Lower leg skin (tissue), 4 donors: Measurements from ENCODE around the gene TBC1D21. TPM values are rescaled to one million over a fixed set of nuclear protein-coding genes. Genes with fewer than 3 reads are reported as not detected.

Experiments
- DNase-seq, 2 donors: peaks; one replicate each; pipeline ENCODE4 v3.0.0-alpha.2; 2019; ENCODE audit warnings: low spot score in 2 of 2
- H3K4me3 ChIP-seq: fragments of 200-600 bp; sonication (generic); 2 replicates; pipeline ENCODE4 v1.5.1; 2017; ENCODE audit warnings: mild to moderate bottlenecking, low read depth; ENCODE audit not compliant: poor library complexity, severe bottlenecking
- POLR2A ChIP-seq, 2 donors: fragments of 450-650 bp; IDR thresholded peaks; one replicate each; pipeline ENCODE4 v1.6.1; 2016 to 2017; ENCODE audit warnings: antibody characterized with exemption in 2 of 2, mild to moderate bottlenecking in 1 of 2, moderate library complexity in 1 of 2
- WGBS, 2 donors: methylation state at CpG; one replicate each; pipeline ENCODE4 v1.1.5; 2018; 5-methylcytosine and 5-hydroxymethylcytosine counted together
- intact Hi-C: fragments of 100-400 bp; cut with DNase I; formaldehyde crosslinking; loops from one replicate; pipeline ENCODE4 v1.15.0; 2023; ENCODE audit warnings: low total_unique reads
- total RNA-seq, 4 donors: library from RNA; depleted of rRNA; stranded (reverse); fragments of >200 nt; gene quantifications; one replicate each; pipeline ENCODE4 v1.1.0, GENCODE V29; 2016
- TF ChIP-seq, protein P1 (sequence below), 3 donors: fragments of 450-650 bp; IDR thresholded peaks; one replicate each; pipeline ENCODE4 v1.5.1; 2016; ENCODE audit warnings: antibody characterized with exemption in 3 of 3, mild to moderate bottlenecking in 3 of 3, moderate library complexity in 2 of 3

Gene TBC1D21
- total RNA-seq, 4 donors from 2014 or later: not detected

DNA sequence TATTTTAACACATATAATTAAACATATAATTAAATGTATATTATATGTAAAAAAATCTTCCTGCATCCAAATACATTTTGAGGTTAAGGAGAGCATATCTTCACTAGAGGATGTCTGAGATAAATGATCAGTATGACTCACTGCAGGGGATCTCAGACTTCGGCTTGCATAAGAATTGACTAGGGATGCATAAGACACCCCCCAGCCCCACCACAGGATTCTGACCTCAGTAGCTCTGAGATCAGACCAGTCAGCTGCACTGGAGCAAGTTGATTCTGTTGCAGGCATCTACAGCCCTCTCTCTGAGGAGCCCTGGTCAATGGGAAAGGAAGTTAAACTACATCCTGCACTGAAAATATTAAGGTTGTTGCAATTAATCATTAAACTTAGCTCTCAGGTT lies 29.0 kb upstream of the TBC1D21 start:
- 44 to 69% methylated on average over 1 of the region's 1 CpG for WGBS, 2 donors
- TF ChIP-seq, protein P1, sequence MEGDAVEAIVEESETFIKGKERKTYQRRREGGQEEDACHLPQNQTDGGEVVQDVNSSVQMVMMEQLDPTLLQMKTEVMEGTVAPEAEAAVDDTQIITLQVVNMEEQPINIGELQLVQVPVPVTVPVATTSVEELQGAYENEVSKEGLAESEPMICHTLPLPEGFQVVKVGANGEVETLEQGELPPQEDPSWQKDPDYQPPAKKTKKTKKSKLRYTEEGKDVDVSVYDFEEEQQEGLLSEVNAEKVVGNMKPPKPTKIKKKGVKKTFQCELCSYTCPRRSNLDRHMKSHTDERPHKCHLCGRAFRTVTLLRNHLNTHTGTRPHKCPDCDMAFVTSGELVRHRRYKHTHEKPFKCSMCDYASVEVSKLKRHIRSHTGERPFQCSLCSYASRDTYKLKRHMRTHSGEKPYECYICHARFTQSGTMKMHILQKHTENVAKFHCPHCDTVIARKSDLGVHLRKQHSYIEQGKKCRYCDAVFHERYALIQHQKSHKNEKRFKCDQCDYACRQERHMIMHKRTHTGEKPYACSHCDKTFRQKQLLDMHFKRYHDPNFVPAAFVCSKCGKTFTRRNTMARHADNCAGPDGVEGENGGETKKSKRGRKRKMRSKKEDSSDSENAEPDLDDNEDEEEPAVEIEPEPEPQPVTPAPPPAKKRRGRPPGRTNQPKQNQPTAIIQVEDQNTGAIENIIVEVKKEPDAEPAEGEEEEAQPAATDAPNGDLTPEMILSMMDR (IDR thresholded peaks at IDR 0.05): no peak
- no peak for TF ChIP-seq POLR2A (IDR thresholded peaks at IDR 0.05)

GRCh38 chr15:73845507-73845906 lies 27.9 kb upstream of the TBC1D21 start:
- no peak overlapping the region for H3K4me3 ChIP-seq
- WGBS, 2 donors: 69 to 73% methylated on average over 2 of the region's 2 CpGs
- intact Hi-C loops: no loop called here
- DNase-seq: peak in 1 of 2 donors; percentile 2
- TF ChIP-seq, protein P1 (IDR thresholded peaks at IDR 0.05): no peak
- no peak for TF ChIP-seq POLR2A (IDR thresholded peaks at IDR 0.05)

More for the DNA sequence above, 29.0 kb upstream of the TBC1D21 start:
- H3K4me3 ChIP-seq: no peak overlapping the region
- intact Hi-C loops: no loop called here
- DNase-seq: no peak

DNA sequence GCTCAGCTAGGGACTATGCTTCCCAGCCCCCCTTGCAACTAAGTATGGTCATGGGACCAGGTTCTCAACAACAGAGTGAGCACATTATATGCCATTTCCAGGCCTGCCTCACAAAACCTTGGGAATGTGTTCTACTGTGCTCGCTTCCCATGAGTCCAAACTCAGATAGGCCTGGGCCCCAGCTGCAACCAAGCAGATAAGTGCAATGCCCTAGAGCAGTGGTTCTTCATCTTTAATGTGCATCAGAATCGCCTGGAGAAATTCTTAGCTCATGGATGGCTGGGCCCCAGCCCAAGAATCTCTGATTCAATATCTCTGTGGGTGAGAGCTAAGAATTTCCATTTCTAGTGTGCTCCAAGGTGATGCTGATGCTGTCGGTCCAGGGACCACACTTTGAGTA lies 27.5 kb upstream of the TBC1D21 start:
- H3K4me3 ChIP-seq: no peak overlapping the region
- peak in 1 of 2 donors; percentile 45 for DNase-seq
- intact Hi-C loops: no loop called here
- TF ChIP-seq, protein P1 (IDR thresholded peaks at IDR 0.05): no peak
- no peak for TF ChIP-seq POLR2A (IDR thresholded peaks at IDR 0.05)
- 85 to 91% methylated on average over 3 of the region's 3 CpGs for WGBS, 2 donors

DNA sequence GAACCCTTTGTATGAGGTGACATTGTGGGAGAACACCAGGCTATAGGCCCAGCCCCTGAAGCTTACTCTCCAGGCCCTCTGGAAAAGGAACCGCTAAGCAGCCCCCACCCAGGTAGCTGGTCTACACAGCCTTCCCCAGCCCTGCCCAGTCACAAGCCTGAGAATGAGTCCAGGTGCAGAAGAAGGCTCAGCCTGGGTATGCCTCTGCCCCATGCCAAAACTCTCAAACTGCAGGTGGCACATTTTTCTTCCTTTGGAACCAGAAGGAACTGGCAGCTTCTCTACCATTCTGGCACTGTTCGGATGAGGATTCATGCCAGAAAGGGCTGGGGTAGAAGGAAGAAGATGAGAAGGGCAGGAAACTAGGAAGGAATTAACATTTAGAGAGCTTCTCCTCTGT lies 23.7 kb upstream of the TBC1D21 start:
- TF ChIP-seq POLR2A (IDR thresholded peaks at IDR 0.05): no peak
- TF ChIP-seq, protein P1 (IDR thresholded peaks at IDR 0.05): no peak
- intact Hi-C loops: no loop called here
- H3K4me3 ChIP-seq: no peak overlapping the region
- peak in 1 of 2 donors; percentile 57 for DNase-seq
- 62 to 63% methylated on average over 2 of the region's 2 CpGs for WGBS, 2 donors

DNA sequence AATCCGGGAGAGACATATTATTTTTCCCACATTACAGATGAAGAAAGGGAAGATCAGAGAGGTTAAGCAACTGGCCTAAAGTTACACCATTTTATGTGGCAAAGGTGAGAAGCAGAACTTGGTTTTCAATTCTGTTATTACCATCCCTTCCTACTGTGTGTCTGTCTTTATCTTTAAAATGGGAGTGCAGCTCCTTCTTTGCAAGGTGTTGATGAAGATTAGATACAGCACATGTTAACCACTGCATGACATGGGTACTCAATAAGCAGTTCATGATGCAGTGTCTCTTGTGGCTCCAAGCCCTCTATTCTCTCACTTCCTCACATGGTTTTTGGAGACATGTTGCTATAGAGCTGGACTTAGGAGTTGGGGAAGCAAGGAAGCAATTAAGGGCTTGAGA lies 23.1 kb upstream of the TBC1D21 start:
- DNase-seq: no peak
- no peak overlapping the region for H3K4me3 ChIP-seq
- intact Hi-C loops: no loop called here
- 76 to 81% methylated on average over 1 of the region's 1 CpG for WGBS, 2 donors
- no peak for TF ChIP-seq POLR2A (IDR thresholded peaks at IDR 0.05)
- TF ChIP-seq, protein P1 (IDR thresholded peaks at IDR 0.05): no peak

DNA sequence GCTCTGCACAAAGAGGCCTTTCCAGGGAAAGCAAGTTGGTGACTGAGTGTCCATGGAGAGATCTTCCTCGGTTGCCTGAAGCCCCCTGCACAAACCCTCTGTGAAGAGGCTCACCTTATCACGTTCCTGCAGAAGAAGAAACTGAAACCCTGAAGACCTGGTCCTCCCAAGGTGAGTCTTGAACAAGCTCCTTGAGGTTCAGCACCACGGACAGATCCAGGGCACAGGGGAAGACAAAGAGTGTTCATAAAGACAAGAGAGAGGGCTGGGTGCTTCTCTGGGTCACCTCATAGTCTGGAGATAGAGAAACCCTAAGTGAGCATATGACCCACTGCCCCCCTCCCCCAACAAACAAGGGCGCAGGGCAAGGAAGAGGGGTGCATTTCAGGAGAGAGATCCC lies 21.7 kb upstream of the TBC1D21 start:
- 6 to 7% methylated on average over 4 of the region's 4 CpGs for WGBS, 2 donors
- no peak overlapping the region for H3K4me3 ChIP-seq
- peak in 1 of 2 donors; percentile 43 for DNase-seq
- intact Hi-C loops: no loop called here
- TF ChIP-seq, protein P1 (IDR thresholded peaks at IDR 0.05): no peak
